HL-60 (cell line): Measurements from ENCODE around the gene ROS1.

Experiments
- DNase-seq, 2 experiments: peaks; one replicate each; pipeline ENCODE4 v3.0.0-alpha.2; 2010 to 2020; ENCODE audit warnings: low read depth in 1 of 2, low spot score in 1 of 2
- H3K27ac ChIP-seq: fragments of 250-450 bp; sonication (Bioruptor Pico); replicated peaks from 2 replicates; pipeline ENCODE4 v1.5.1; 2020; ENCODE audit warnings: mild to moderate bottlenecking, moderate library complexity
- H3K27me3 ChIP-seq: fragments of 250-450 bp; sonication (Bioruptor Pico); 2 replicates; pipeline ENCODE4 v1.5.1; 2021; ENCODE audit warnings: mild to moderate bottlenecking, moderate library complexity; ENCODE audit not compliant: insufficient read depth, poor library complexity, severe bottlenecking
- H3K4me3 ChIP-seq: replicated peaks from 2 replicates; pipeline ENCODE4 v1.5.1; 2011; ENCODE audit warnings: mild to moderate bottlenecking, control low read depth, low read length; ENCODE audit not compliant: insufficient read depth
- GABPA ChIP-seq: IDR thresholded peaks from 2 replicates; pipeline ENCODE4 v1.6.1; 2012; ENCODE audit warnings: low read depth
- POLR2AphosphoS5 ChIP-seq: IDR thresholded peaks from 2 replicates; pipeline ENCODE4 v1.6.1; 2012; ENCODE audit warnings: low read depth
- SPI1 ChIP-seq: IDR thresholded peaks from 2 replicates; pipeline ENCODE4 v1.6.1; 2012; ENCODE audit warnings: low read depth, mild to moderate bottlenecking, borderline replicate concordance
- TF ChIP-seq, protein P1 (sequence below): IDR thresholded peaks from 2 replicates; pipeline ENCODE4 v1.6.1; 2012; ENCODE audit warnings: low read depth; ENCODE audit not compliant: insufficient replicate concordance
- TF ChIP-seq, protein P2 (sequence below): IDR thresholded peaks from one replicate; pipeline ENCODE4 v1.5.1; 2011; ENCODE audit warnings: low read length, control low read depth, inconsistent platforms; ENCODE audit not compliant: insufficient read depth

ROS1 gene

DNA sequence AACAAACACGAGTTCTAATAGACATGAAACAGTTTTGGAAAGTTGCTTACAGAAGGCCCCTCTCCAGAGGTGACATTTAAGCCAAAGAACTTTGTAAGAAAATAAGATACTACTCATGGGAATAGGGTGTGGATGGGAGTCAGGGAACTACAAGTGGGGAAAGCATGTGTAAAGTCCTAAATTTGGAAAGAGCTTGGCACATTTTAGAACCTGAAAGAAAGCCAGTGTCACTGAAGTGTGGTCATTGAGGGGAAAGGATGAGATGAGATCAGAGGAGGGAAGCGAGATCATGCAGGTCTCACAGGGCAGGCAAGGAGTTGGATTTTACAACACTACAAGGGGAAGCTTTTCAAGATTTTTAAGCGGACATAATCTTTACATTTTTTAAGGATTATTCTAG is 122.4 kb downstream of the ROS1 start:
- peaks cover 8% of the 10 kb centered on the region for H3K27me3 ChIP-seq
- no peak overlapping the region for H3K4me3 ChIP-seq
- H3K27ac ChIP-seq: no peak overlapping the region
- TF ChIP-seq GABPA (no peak), POLR2AphosphoS5 (no peak), SPI1 (no peak)
- TF ChIP-seq, protein P1, sequence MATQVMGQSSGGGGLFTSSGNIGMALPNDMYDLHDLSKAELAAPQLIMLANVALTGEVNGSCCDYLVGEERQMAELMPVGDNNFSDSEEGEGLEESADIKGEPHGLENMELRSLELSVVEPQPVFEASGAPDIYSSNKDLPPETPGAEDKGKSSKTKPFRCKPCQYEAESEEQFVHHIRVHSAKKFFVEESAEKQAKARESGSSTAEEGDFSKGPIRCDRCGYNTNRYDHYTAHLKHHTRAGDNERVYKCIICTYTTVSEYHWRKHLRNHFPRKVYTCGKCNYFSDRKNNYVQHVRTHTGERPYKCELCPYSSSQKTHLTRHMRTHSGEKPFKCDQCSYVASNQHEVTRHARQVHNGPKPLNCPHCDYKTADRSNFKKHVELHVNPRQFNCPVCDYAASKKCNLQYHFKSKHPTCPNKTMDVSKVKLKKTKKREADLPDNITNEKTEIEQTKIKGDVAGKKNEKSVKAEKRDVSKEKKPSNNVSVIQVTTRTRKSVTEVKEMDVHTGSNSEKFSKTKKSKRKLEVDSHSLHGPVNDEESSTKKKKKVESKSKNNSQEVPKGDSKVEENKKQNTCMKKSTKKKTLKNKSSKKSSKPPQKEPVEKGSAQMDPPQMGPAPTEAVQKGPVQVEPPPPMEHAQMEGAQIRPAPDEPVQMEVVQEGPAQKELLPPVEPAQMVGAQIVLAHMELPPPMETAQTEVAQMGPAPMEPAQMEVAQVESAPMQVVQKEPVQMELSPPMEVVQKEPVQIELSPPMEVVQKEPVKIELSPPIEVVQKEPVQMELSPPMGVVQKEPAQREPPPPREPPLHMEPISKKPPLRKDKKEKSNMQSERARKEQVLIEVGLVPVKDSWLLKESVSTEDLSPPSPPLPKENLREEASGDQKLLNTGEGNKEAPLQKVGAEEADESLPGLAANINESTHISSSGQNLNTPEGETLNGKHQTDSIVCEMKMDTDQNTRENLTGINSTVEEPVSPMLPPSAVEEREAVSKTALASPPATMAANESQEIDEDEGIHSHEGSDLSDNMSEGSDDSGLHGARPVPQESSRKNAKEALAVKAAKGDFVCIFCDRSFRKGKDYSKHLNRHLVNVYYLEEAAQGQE: no peak
- TF ChIP-seq, protein P2, sequence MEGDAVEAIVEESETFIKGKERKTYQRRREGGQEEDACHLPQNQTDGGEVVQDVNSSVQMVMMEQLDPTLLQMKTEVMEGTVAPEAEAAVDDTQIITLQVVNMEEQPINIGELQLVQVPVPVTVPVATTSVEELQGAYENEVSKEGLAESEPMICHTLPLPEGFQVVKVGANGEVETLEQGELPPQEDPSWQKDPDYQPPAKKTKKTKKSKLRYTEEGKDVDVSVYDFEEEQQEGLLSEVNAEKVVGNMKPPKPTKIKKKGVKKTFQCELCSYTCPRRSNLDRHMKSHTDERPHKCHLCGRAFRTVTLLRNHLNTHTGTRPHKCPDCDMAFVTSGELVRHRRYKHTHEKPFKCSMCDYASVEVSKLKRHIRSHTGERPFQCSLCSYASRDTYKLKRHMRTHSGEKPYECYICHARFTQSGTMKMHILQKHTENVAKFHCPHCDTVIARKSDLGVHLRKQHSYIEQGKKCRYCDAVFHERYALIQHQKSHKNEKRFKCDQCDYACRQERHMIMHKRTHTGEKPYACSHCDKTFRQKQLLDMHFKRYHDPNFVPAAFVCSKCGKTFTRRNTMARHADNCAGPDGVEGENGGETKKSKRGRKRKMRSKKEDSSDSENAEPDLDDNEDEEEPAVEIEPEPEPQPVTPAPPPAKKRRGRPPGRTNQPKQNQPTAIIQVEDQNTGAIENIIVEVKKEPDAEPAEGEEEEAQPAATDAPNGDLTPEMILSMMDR: no peak
- DNase-seq: no peak

DNA sequence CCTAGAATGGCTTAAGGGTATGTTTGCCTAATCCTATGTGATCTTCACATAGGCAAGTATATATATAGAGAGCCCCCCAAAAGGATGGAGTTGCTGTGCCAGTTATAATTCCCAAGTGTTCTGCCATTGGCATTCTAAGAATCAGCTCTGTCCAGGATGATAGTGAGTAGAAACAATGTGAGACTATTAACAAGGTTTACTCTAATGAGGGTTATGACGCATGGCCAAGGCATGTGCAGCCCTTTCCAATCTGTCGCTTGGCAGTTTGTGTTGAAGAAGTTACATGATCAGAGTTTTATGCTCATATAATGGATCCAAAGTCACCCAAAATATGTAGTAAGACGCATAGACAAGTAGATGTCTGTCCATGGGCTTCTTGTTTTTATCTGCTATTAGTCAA is 126.8 kb downstream of the ROS1 start:
- no peak overlapping the region for H3K4me3 ChIP-seq
- no peak overlapping the region for H3K27ac ChIP-seq
- TF ChIP-seq SPI1 (no peak), GABPA (no peak), POLR2AphosphoS5 (no peak)
- TF ChIP-seq, protein P2: no peak
- TF ChIP-seq, protein P1: no peak
- H3K27me3 ChIP-seq: peaks cover 9% of the 10 kb centered on the region
- DNase-seq: no peak

DNA sequence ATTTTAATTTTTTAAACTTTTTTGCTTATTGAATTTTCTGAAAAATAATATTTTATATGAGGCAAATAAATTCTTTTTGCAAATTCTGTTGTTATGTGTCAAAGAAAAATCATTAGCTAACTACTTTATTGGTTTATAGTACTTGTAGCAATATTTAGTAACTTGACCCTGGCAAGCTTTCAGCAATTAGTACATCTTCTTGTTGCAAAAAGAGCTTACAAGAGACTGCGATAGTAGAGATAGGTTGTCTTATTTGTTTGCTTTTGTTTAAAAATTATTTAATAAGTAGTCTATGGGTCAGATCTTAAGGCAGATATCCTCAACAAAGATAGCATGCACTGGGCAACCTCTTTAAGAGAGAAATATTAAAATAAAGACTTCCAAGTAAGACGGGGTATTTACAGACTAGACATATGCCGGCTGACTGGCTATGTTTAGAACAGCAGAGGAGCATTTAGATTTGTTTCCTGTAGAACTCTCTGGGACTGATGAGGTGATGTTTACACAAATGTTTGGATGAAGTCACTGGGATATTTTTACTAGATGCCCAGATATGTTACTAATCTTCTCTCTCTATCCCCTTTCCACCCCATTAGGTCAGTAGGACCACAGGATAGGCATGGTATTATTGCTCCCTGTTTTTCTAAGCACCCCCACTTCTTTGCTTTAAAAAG is 135.4 kb downstream of the ROS1 start:
- no peak overlapping the region for H3K27ac ChIP-seq
- no peak for DNase-seq
- no peak overlapping the region for H3K4me3 ChIP-seq
- peaks cover 4% of the 10 kb centered on the region for H3K27me3 ChIP-seq
- TF ChIP-seq POLR2AphosphoS5 (no peak), SPI1 (no peak), GABPA (no peak)
- TF ChIP-seq, protein P1: no peak
- TF ChIP-seq, protein P2: no peak
